Right lobe of liver (tissue), 4 donors: ENCODE data around the gene KNTC1.

Experiments used
- POLR2A ChIP-seq: fragments of 450-650 bp; IDR thresholded peaks from one replicate; pipeline ENCODE4 v1.6.1; 2017; ENCODE audit warnings: antibody characterized with exemption, mild to moderate bottlenecking
- TF ChIP-seq, protein P1 (sequence below), 4 donors: fragments of 200-600 bp in 3 of 4; fragments of 450-650 bp in 1 of 4; IDR thresholded peaks; one replicate each; pipeline versions ENCODE4 v1.5.1 to v1.8.0; 2016 to 2022; ENCODE audit warnings: antibody characterized with exemption in 4 of 4, mild to moderate bottlenecking in 2 of 4
- donor health status: DM: no; HTN: no; CAD: no.
- donor health status: DM: no; HTN: no; CAD: no.
- donor health status: DM: no; HTN: yes; CAD: no.

GRCh38 chr12:122668268-122668667 is 141.2 kb downstream of the KNTC1 start:
- TF ChIP-seq, protein P1, sequence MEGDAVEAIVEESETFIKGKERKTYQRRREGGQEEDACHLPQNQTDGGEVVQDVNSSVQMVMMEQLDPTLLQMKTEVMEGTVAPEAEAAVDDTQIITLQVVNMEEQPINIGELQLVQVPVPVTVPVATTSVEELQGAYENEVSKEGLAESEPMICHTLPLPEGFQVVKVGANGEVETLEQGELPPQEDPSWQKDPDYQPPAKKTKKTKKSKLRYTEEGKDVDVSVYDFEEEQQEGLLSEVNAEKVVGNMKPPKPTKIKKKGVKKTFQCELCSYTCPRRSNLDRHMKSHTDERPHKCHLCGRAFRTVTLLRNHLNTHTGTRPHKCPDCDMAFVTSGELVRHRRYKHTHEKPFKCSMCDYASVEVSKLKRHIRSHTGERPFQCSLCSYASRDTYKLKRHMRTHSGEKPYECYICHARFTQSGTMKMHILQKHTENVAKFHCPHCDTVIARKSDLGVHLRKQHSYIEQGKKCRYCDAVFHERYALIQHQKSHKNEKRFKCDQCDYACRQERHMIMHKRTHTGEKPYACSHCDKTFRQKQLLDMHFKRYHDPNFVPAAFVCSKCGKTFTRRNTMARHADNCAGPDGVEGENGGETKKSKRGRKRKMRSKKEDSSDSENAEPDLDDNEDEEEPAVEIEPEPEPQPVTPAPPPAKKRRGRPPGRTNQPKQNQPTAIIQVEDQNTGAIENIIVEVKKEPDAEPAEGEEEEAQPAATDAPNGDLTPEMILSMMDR (IDR thresholded peaks at IDR 0.05), result no peak
- TF ChIP-seq POLR2A, result no peak
